ENCODE results near the gene SEMA3F. TPM values are rescaled to one million over a fixed set of nuclear protein-coding genes. Genes with fewer than 3 reads are reported as not detected.

SEMA3F gene
- total RNA-seq, 1 donor from 2014 or later = 106 TPM

GRCh38 chr3:50132421-50133282 lies 22.5 kb upstream of the SEMA3F start:
- no peak for DNase-seq (ENCODE audit: extremely low read depth, low read depth, low spot score)

- DNase-seq (ENCODE audit: extremely low read depth, low read depth, low spot score) = no peak
Observed at GRCh38 chr3:50133283-50133615, 21.9 kb upstream of the SEMA3F start.

GRCh38 chr3:50134367-50134766 lies 20.8 kb upstream of the SEMA3F start:
- DNase-seq (ENCODE audit: extremely low read depth, low read depth, low spot score) = no peak

- no peak for DNase-seq (ENCODE audit: extremely low read depth, low read depth, low spot score)
Observed at GRCh38 chr3:50135964-50136363, 19.2 kb upstream of the SEMA3F start.

GRCh38 chr3:50136714-50137405 lies 18.3 kb upstream of the SEMA3F start:
- no peak for DNase-seq (ENCODE audit: extremely low read depth, low read depth, low spot score)

- no peak for DNase-seq (ENCODE audit: extremely low read depth, low read depth, low spot score)
Observed at GRCh38 chr3:50137531-50137930, 17.6 kb upstream of the SEMA3F start.

GRCh38 chr3:50138266-50139200 lies 16.6 kb upstream of the SEMA3F start:
- DNase-seq (ENCODE audit: extremely low read depth, low read depth, low spot score) = no peak

GRCh38 chr3:50139308-50139707 lies 15.8 kb upstream of the SEMA3F start:
- DNase-seq (ENCODE audit: extremely low read depth, low read depth, low spot score) = no peak

- DNase-seq (ENCODE audit: extremely low read depth, low read depth, low spot score) = no peak
Observed at GRCh38 chr3:50139718-50140423, 15.3 kb upstream of the SEMA3F start.

- DNase-seq (ENCODE audit: extremely low read depth, low read depth, low spot score) = no peak
Observed at GRCh38 chr3:50140990-50141389, 14.1 kb upstream of the SEMA3F start.

- no peak for DNase-seq (ENCODE audit: extremely low read depth, low read depth, low spot score)
Observed at GRCh38 chr3:50146316-50146901, 8.7 kb upstream of the SEMA3F start.

- DNase-seq (ENCODE audit: extremely low read depth, low read depth, low spot score) = no peak
Observed at GRCh38 chr3:50147016-50147415, 8.1 kb upstream of the SEMA3F start.

- DNase-seq (ENCODE audit: extremely low read depth, low read depth, low spot score) = no peak
Observed at GRCh38 chr3:50147447-50147846, 7.7 kb upstream of the SEMA3F start.

- DNase-seq (ENCODE audit: extremely low read depth, low read depth, low spot score) = no peak
Observed at GRCh38 chr3:50147861-50148260, 7.3 kb upstream of the SEMA3F start.

- no peak for DNase-seq (ENCODE audit: extremely low read depth, low read depth, low spot score)
Observed at GRCh38 chr3:50150404-50150750, 4.7 kb upstream of the SEMA3F start.

GRCh38 chr3:50150863-50151686 lies 4.0 kb upstream of the SEMA3F start:
- no peak for DNase-seq (ENCODE audit: extremely low read depth, low read depth, low spot score)

GRCh38 chr3:50151728-50152127 lies 3.4 kb upstream of the SEMA3F start:
- no peak for DNase-seq (ENCODE audit: extremely low read depth, low read depth, low spot score)

- DNase-seq (ENCODE audit: extremely low read depth, low read depth, low spot score) = no peak
Observed at GRCh38 chr3:50153782-50154475, 1.2 kb upstream of the SEMA3F start.

- no peak for DNase-seq (ENCODE audit: extremely low read depth, low read depth, low spot score)
Observed at GRCh38 chr3:50154476-50154839, 666 bp upstream of the SEMA3F start.
